ENCODE measurements around the gene ALG9. TPM values are rescaled to one million over a fixed set of nuclear protein-coding genes. Genes with fewer than 3 reads are reported as not detected.

The ALG9 gene
- total and polyA plus RNA-seq, 2 of the 4 experiments (the other 2 are of a cell fraction) = 20.7 to 35.7 TPM

DNA sequence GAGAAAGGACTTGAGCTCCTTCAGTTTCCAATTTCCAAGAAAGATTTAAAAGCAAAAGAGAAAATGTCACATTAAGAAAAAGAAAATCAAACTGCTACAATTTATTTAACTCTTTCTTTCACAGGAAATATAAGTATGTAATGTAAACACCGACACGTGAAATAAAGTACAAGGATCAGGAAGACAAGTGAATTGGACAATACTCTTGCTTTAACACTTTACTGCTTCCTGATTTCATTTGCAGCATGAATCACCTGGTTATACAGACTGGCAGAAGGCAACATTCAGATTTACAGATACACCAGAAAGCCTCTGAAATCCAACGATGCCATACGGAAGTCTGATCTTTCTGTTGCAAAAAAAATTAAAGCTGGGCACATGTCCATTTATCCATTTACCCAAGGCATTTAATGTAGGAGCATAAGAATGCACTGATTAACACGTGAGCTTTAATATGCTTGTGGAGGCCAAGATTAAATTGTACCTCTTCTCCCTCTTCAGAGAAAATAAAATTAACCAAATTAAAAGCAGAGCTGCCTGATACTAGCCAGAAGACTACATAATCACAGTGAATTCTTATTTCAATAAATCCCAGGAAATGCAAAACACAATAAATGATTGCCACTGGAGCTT lies 89.2 kb downstream of the ALG9 start:
- H2BK20ac ChIP-seq (ENCODE audit: low read depth, low read length) = no peak overlapping the region
- peaks cover 9% of the 10 kb centered on the region for H3K36me3 ChIP-seq (ENCODE audit: control insufficient read depth, insufficient read depth, low read length)
- H3K27me3 ChIP-seq (ENCODE audit: control insufficient read depth, insufficient read depth, low read length) = no peaks in the 10 kb centered on the region
- no peak overlapping the region for H2AFZ ChIP-seq (replicated peaks; ENCODE audit: low read length, poor library complexity)
- no peak overlapping the region for H3K9ac ChIP-seq (ENCODE audit: low read depth, low read length)
- intact Hi-C loops (cut with micrococcal nuclease) (loop anchor here (5.0 kb wide), 1 partner anchor 35 kb away; no protein-coding TSS in a partner anchor), dilution Hi-C loops (cut with HindIII; ENCODE audit: low sequenced_read_pairs, unreplicated experiment) (no loop called here), in situ Hi-C loops (cut with MboI; ENCODE audit: low sequenced_read_pairs) (no loop called here)
- no peak overlapping the region for H2AK5ac ChIP-seq (ENCODE audit: low read depth, low read length)
- CTCF ChIA-PET = interaction anchor here (0.7 kb wide), 1 partner anchor 10 kb away, joined by 3 read pairs; no protein-coding TSS in a partner anchor
- no peak overlapping the region for H2BK120ac ChIP-seq (ENCODE audit: low read depth, low read length)
- ATAC-seq (ENCODE audit: low read depth) (no peak), DNase-seq (no peak)
- no peak overlapping the region for H3K4me3 ChIP-seq (ENCODE audit: insufficient read depth, low read depth, low read length)
- no peak overlapping the region for H4K8ac ChIP-seq (ENCODE audit: low read depth in 2 of 2, low read length in 2 of 2)
- no peaks in the 10 kb centered on the region for H3K9me1 ChIP-seq (ENCODE audit: insufficient read depth, low read length)
- no peaks in the 10 kb centered on the region for H4K20me1 ChIP-seq (ENCODE audit: insufficient read depth, low read length)
- no peak overlapping the region for H2BK5ac ChIP-seq (ENCODE audit: low read depth, low read length, poor library complexity, severe bottlenecking)
- no peak overlapping the region for H4K5ac ChIP-seq (ENCODE audit: low read depth, low read length)
- no peak overlapping the region for H4K91ac ChIP-seq (ENCODE audit: insufficient read depth, low read depth, low read length)
- no peak overlapping the region for H2AK9ac ChIP-seq (replicated peaks; ENCODE audit: low read depth, low read length, poor library complexity)
- H3K4me2 ChIP-seq (ENCODE audit: low read depth, low read length) = no peak overlapping the region
- H3K79me1 ChIP-seq (ENCODE audit: low read depth in 1 of 2, low read length in 2 of 2) = no peaks in the 10 kb centered on the region
- H3K4ac ChIP-seq (ENCODE audit: low read depth, low read length) = no peak overlapping the region
- WGBS, 2 experiments (ENCODE audit: extremely low coverage in 2 of 2, insufficient read length in 1 of 2) = no CpG with 5 or more reads among the region's 5 CpGs
- POLR2A ChIA-PET (ENCODE audit: unreplicated experiment) = no interaction called here
- TF ChIP-seq MAZ (IDR thresholded peaks at IDR 0.05; ENCODE audit: borderline replicate concordance, low read depth, low read length) = no peak
- no peak for TF ChIP-seq CHD1 (IDR thresholded peaks at IDR 0.05; ENCODE audit: low read depth, low read length)
- no peak for TF ChIP-seq FOS (IDR thresholded peaks at IDR 0.05; ENCODE audit: low read depth, low read length)
- TF ChIP-seq, protein P1, sequence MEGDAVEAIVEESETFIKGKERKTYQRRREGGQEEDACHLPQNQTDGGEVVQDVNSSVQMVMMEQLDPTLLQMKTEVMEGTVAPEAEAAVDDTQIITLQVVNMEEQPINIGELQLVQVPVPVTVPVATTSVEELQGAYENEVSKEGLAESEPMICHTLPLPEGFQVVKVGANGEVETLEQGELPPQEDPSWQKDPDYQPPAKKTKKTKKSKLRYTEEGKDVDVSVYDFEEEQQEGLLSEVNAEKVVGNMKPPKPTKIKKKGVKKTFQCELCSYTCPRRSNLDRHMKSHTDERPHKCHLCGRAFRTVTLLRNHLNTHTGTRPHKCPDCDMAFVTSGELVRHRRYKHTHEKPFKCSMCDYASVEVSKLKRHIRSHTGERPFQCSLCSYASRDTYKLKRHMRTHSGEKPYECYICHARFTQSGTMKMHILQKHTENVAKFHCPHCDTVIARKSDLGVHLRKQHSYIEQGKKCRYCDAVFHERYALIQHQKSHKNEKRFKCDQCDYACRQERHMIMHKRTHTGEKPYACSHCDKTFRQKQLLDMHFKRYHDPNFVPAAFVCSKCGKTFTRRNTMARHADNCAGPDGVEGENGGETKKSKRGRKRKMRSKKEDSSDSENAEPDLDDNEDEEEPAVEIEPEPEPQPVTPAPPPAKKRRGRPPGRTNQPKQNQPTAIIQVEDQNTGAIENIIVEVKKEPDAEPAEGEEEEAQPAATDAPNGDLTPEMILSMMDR (conservative IDR thresholded peaks at IDR 0.05; ENCODE audit: low read depth, low read length) = no peak
- no peak for TF ChIP-seq MAFK (IDR thresholded peaks at IDR 0.05; ENCODE audit: low read depth, low read length)
- TF ChIP-seq RFX5 (IDR thresholded peaks at IDR 0.05; ENCODE audit: low read depth, low read length) = no peak
- TF ChIP-seq, protein P2, sequence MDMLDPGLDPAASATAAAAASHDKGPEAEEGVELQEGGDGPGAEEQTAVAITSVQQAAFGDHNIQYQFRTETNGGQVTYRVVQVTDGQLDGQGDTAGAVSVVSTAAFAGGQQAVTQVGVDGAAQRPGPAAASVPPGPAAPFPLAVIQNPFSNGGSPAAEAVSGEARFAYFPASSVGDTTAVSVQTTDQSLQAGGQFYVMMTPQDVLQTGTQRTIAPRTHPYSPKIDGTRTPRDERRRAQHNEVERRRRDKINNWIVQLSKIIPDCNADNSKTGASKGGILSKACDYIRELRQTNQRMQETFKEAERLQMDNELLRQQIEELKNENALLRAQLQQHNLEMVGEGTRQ (IDR thresholded peaks at IDR 0.05; ENCODE audit: low read depth, low read length) = no peak
- TF ChIP-seq RCOR1 (IDR thresholded peaks at IDR 0.05; ENCODE audit: insufficient replicate concordance, low read length) = no peak
- TF ChIP-seq, protein P3, sequence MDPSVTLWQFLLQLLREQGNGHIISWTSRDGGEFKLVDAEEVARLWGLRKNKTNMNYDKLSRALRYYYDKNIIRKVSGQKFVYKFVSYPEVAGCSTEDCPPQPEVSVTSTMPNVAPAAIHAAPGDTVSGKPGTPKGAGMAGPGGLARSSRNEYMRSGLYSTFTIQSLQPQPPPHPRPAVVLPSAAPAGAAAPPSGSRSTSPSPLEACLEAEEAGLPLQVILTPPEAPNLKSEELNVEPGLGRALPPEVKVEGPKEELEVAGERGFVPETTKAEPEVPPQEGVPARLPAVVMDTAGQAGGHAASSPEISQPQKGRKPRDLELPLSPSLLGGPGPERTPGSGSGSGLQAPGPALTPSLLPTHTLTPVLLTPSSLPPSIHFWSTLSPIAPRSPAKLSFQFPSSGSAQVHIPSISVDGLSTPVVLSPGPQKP (IDR thresholded peaks at IDR 0.05; ENCODE audit: borderline replicate concordance, low read depth, low read length) = no peak
- TF ChIP-seq MXI1 (IDR thresholded peaks at IDR 0.05; ENCODE audit: borderline replicate concordance, low read depth, low read length) = no peak
- TF ChIP-seq SMC3 (IDR thresholded peaks at IDR 0.05; ENCODE audit: low read depth, low read length) = no peak
- no peak for TF ChIP-seq RAD21 (IDR thresholded peaks at IDR 0.05; ENCODE audit: low read length)
- TF ChIP-seq CEBPB (IDR thresholded peaks at IDR 0.05; ENCODE audit: low read depth, low read length) = no peak
- TF ChIP-seq BHLHE40 (IDR thresholded peaks at IDR 0.05; ENCODE audit: low read depth, low read length) = no peak
- no peak overlapping the region for H3K23ac ChIP-seq (ENCODE audit: low read depth, low read length)
- H3K4me1 ChIP-seq (ENCODE audit: control insufficient read depth, insufficient read depth, low read length) = no peaks in the 10 kb centered on the region
- no TSS peak for BruUV-seq (replicated peaks)
- no peak overlapping the region for H3K56ac ChIP-seq (ENCODE audit: extremely low read depth, insufficient read depth, low read length)
- H3K9me3 ChIP-seq (ENCODE audit: control insufficient read depth, insufficient read depth, low read length) = no peaks in the 10 kb centered on the region
- no peak overlapping the region for H2BK15ac ChIP-seq (ENCODE audit: low read depth, low read length)
- H3K18ac ChIP-seq (ENCODE audit: low read depth, low read length) = no peak overlapping the region
- no peak overlapping the region for H3K14ac ChIP-seq (replicated peaks; ENCODE audit: low read depth, low read length)
- H3K27ac ChIP-seq (ENCODE audit: insufficient read depth, low read length) = no peak overlapping the region
